Stimulated activated CD4-positive, alpha-beta T cell treated with anti-CD3 and anti-CD28 coated beads, TNF-alpha, amount 100 ng/mL, for 24 hours (primary cell): ENCODE data around the gene SSH2.
"Not testable (repeated sequence)": the region's sequence is repeated elsewhere in the genome, so short reads cannot be mapped to it uniquely, and the experiment has no call there.

Experiments used
- DNase-seq, 3 experiments: peaks; one replicate each; pipeline ENCODE4 v3.0.0-alpha.2; 2020; ENCODE audit warnings: low read depth in 3 of 3

The SSH2 gene

GRCh38 chr17:29931231-29931932 is 1.4 kb upstream of the SSH2 start:
- DNase-seq: peak; percentile 35 to 52 (median 50)

GRCh38 chr17:29930409-29931010 is 482 bp upstream of the SSH2 start:
- no peak for DNase-seq

GRCh38 chr17:29929006-29929532 is 959 bp downstream of the SSH2 start:
- DNase-seq: no peak

GRCh38 chr17:29927546-29927945 is 2.5 kb downstream of the SSH2 start:
- no peak for DNase-seq

GRCh38 chr17:29924786-29925185 is 5.2 kb downstream of the SSH2 start:
- no peak for DNase-seq

GRCh38 chr17:29918922-29919856 is 10.8 kb downstream of the SSH2 start:
- no peak for DNase-seq

- no peak for DNase-seq
Observed at GRCh38 chr17:29918016-29918415, 12.0 kb downstream of the SSH2 start.

GRCh38 chr17:29914819-29915537 is 15.1 kb downstream of the SSH2 start:
- DNase-seq: no peak

- DNase-seq: no peak
Observed at GRCh38 chr17:29911641-29912177, 18.3 kb downstream of the SSH2 start.

GRCh38 chr17:29909236-29910003 is 20.6 kb downstream of the SSH2 start:
- no peak for DNase-seq

GRCh38 chr17:29906969-29907368 is 23.1 kb downstream of the SSH2 start:
- no peak for DNase-seq

GRCh38 chr17:29905879-29906167 is 24.2 kb downstream of the SSH2 start:
- no peak for DNase-seq

- no peak for DNase-seq
Observed at GRCh38 chr17:29905086-29905878, 24.7 kb downstream of the SSH2 start.

GRCh38 chr17:29903471-29903870 is 26.6 kb downstream of the SSH2 start:
- DNase-seq: no peak

- DNase-seq: not testable (repeated sequence)
Observed at GRCh38 chr17:29897136-29897535, 32.9 kb downstream of the SSH2 start.

GRCh38 chr17:29892201-29892600 is 37.8 kb downstream of the SSH2 start:
- DNase-seq: no peak

GRCh38 chr17:29891131-29891530 is 38.9 kb downstream of the SSH2 start:
- DNase-seq: no peak

GRCh38 chr17:29885031-29885640 is 44.9 kb downstream of the SSH2 start:
- DNase-seq: no peak

GRCh38 chr17:29883497-29883896 is 46.5 kb downstream of the SSH2 start:
- no peak for DNase-seq

GRCh38 chr17:29881256-29881655 is 48.8 kb downstream of the SSH2 start:
- no peak for DNase-seq
